ENCODE results near the gene SNX1.

The SNX1 gene

GRCh38 chr15:64155802-64156651 is 60.2 kb downstream of the SNX1 start:
- H3K4me3 Mint-ChIP-seq: no peak overlapping the region
- peaks cover 14% of the 10 kb centered on the region for H3K27me3 Mint-ChIP-seq
- H3K9me3 Mint-ChIP-seq: no peaks in the 10 kb centered on the region
- H3K27ac Mint-ChIP-seq: peak overlapping the region; percentile 31
- peaks cover 65% of the 10 kb centered on the region for H3K36me3 Mint-ChIP-seq (ENCODE audit: low read depth)
- DNase-seq: no peak
- H3K4me1 Mint-ChIP-seq (ENCODE audit: low read depth): peaks cover 37% of the 10 kb centered on the region

- Mint-ChIP-seq H3K4me3 (no peak overlapping the region), H3K27ac (peak overlapping the region; percentile 71), H3K9me3 (no peaks in the 10 kb centered on the region), H3K36me3 (ENCODE audit: low read depth) (peaks cover 69% of the 10 kb centered on the region), H3K4me1 (ENCODE audit: low read depth) (peaks cover 38% of the 10 kb centered on the region), H3K27me3 (peaks cover 13% of the 10 kb centered on the region)
- DNase-seq: no peak
Measured at GRCh38 chr15:64156652-64157331, 61.0 kb downstream of the SNX1 start.

GRCh38 chr15:64157599-64158125 is 61.9 kb downstream of the SNX1 start:
- peaks cover 76% of the 10 kb centered on the region for H3K36me3 Mint-ChIP-seq (ENCODE audit: low read depth)
- H3K4me1 Mint-ChIP-seq (ENCODE audit: low read depth): peaks cover 38% of the 10 kb centered on the region
- H3K4me3 Mint-ChIP-seq: no peak overlapping the region
- H3K27ac Mint-ChIP-seq: peak overlapping the region; percentile 71
- no peaks in the 10 kb centered on the region for H3K9me3 Mint-ChIP-seq
- H3K27me3 Mint-ChIP-seq: peaks cover 9% of the 10 kb centered on the region
- no peak for DNase-seq

- DNase-seq: no peak
- Mint-ChIP-seq H3K4me3 (no peak overlapping the region), H3K27me3 (peaks cover under 1% of the 10 kb centered on the region), H3K27ac (peak overlapping the region; percentile 71), H3K4me1 (ENCODE audit: low read depth) (peaks cover 33% of the 10 kb centered on the region), H3K9me3 (no peaks in the 10 kb centered on the region), H3K36me3 (ENCODE audit: low read depth) (peaks cover 77% of the 10 kb centered on the region)
Measured at GRCh38 chr15:64158363-64159134, 62.8 kb downstream of the SNX1 start.

- Mint-ChIP-seq H3K9me3 (no peaks in the 10 kb centered on the region), H3K4me1 (ENCODE audit: low read depth) (peaks cover 45% of the 10 kb centered on the region), H3K4me3 (peak overlapping the region; percentile 92), H3K27me3 (no peaks in the 10 kb centered on the region), H3K36me3 (ENCODE audit: low read depth) (peaks cover 53% of the 10 kb centered on the region), H3K27ac (peak overlapping the region; percentile 94)
- no peak for DNase-seq
Measured at GRCh38 chr15:64161688-64162477, 66.1 kb downstream of the SNX1 start.

GRCh38 chr15:64162478-64162868 is 66.7 kb downstream of the SNX1 start:
- no peaks in the 10 kb centered on the region for H3K9me3 Mint-ChIP-seq
- H3K36me3 Mint-ChIP-seq (ENCODE audit: low read depth): peaks cover 47% of the 10 kb centered on the region
- no peak for DNase-seq
- H3K27me3 Mint-ChIP-seq: no peaks in the 10 kb centered on the region
- peak overlapping the region; percentile 94 for H3K27ac Mint-ChIP-seq
- peaks cover 47% of the 10 kb centered on the region for H3K4me1 Mint-ChIP-seq (ENCODE audit: low read depth)
- H3K4me3 Mint-ChIP-seq: peak overlapping the region; percentile 92

- H3K27ac Mint-ChIP-seq: peak within 1 kb of the TSS; percentile 96
- peaks cover 44% of the 10 kb centered on the region for H3K4me1 Mint-ChIP-seq (ENCODE audit: low read depth)
- H3K27me3 Mint-ChIP-seq: no peaks in the 10 kb centered on the region
- peaks cover 41% of the 10 kb centered on the region for H3K36me3 Mint-ChIP-seq (ENCODE audit: low read depth)
- H3K9me3 Mint-ChIP-seq: no peaks in the 10 kb centered on the region
- peak; percentile 98 for DNase-seq
- peak within 1 kb of the TSS; percentile 92 for H3K4me3 Mint-ChIP-seq
Measured at GRCh38 chr15:64162869-64163658, 67.3 kb downstream of the SNX1 start, which contains the start of gene PPIB. Gene PPIB (minus strand): TSS chr15:64163022. CDS start chr15:64162986, 36 bp downstream.

GRCh38 chr15:64163659-64164362 is 68.0 kb downstream of the SNX1 start:
- Mint-ChIP-seq H3K4me1 (ENCODE audit: low read depth) (peaks cover 38% of the 10 kb centered on the region), H3K4me3 (peak overlapping the region; percentile 81), H3K27ac (peak overlapping the region; percentile 96), H3K27me3 (no peaks in the 10 kb centered on the region), H3K36me3 (ENCODE audit: low read depth) (peaks cover 33% of the 10 kb centered on the region), H3K9me3 (no peaks in the 10 kb centered on the region)
- no peak for DNase-seq

- Mint-ChIP-seq H3K9me3 (no peaks in the 10 kb centered on the region), H3K4me1 (ENCODE audit: low read depth) (peaks cover 36% of the 10 kb centered on the region), H3K27ac (peak overlapping the region; percentile 96), H3K27me3 (no peaks in the 10 kb centered on the region), H3K4me3 (peak overlapping the region; percentile 27), H3K36me3 (ENCODE audit: low read depth) (peaks cover 27% of the 10 kb centered on the region)
- DNase-seq: no peak
Measured at GRCh38 chr15:64164436-64164835, 68.7 kb downstream of the SNX1 start.

- no peak overlapping the region for H3K4me3 Mint-ChIP-seq
- DNase-seq: no peak
- H3K27me3 Mint-ChIP-seq: no peaks in the 10 kb centered on the region
- H3K27ac Mint-ChIP-seq: no peak overlapping the region
- no peaks in the 10 kb centered on the region for H3K9me3 Mint-ChIP-seq
- peaks cover 26% of the 10 kb centered on the region for H3K4me1 Mint-ChIP-seq (ENCODE audit: low read depth)
- H3K36me3 Mint-ChIP-seq (ENCODE audit: low read depth): peaks cover 29% of the 10 kb centered on the region
Measured at GRCh38 chr15:64166102-64166890, 70.5 kb downstream of the SNX1 start.

GRCh38 chr15:64180235-64180824 is 84.5 kb downstream of the SNX1 start:
- Mint-ChIP-seq H3K27me3 (no peaks in the 10 kb centered on the region), H3K4me3 (no peak overlapping the region), H3K36me3 (ENCODE audit: low read depth) (peaks cover 66% of the 10 kb centered on the region), H3K27ac (no peak overlapping the region), H3K9me3 (no peaks in the 10 kb centered on the region), H3K4me1 (ENCODE audit: low read depth) (no peaks in the 10 kb centered on the region)
- DNase-seq: no peak

GRCh38 chr15:64182859-64183370 is 87.1 kb downstream of the SNX1 start:
- DNase-seq: no peak

More at GRCh38 chr15:64182859-64183370, 87.1 kb downstream of the SNX1 start:
- Mint-ChIP-seq H3K9me3 (no peaks in the 10 kb centered on the region), H3K27ac (no peak overlapping the region), H3K36me3 (ENCODE audit: low read depth) (peaks cover 60% of the 10 kb centered on the region), H3K27me3 (no peaks in the 10 kb centered on the region), H3K4me3 (no peak overlapping the region), H3K4me1 (ENCODE audit: low read depth) (peaks cover 5% of the 10 kb centered on the region)
